H1 (cell line): ENCODE results near the gene BANF1. TPM values are rescaled to one million over a fixed set of nuclear protein-coding genes. Genes with fewer than 3 reads are reported as not detected.

Experiments used
- BACH1 ChIP-seq: IDR thresholded peaks from 2 replicates; pipeline ENCODE4 v1.6.1; 2012; ENCODE audit warnings: low read length, improper control_type of control experiment
- BCL11A ChIP-seq, 2 experiments: IDR thresholded peaks; one replicate each; pipeline ENCODE4 v1.6.1; 2011; ENCODE audit warnings: low read depth in 2 of 2, low read length in 2 of 2, mild to moderate bottlenecking in 2 of 2
- BRCA1 ChIP-seq: IDR thresholded peaks from 2 replicates; pipeline ENCODE4 v1.6.1; 2012; ENCODE audit warnings: low read depth, low read length, improper control_type of control experiment
- CBX8 ChIP-seq: fragments of 300-800, 300-1000 bp; sonication (generic); IDR thresholded peaks from 2 replicates; pipeline ENCODE4 v1.7.1; 2016; ENCODE audit warnings: low read depth, low read length, borderline replicate concordance
- CEBPB ChIP-seq: IDR thresholded peaks from 2 replicates; pipeline ENCODE4 v1.6.1; 2012; ENCODE audit warnings: low read depth, low read length
- CREB1 ChIP-seq: IDR thresholded peaks from 2 replicates; pipeline ENCODE4 v1.6.1; 2012; ENCODE audit warnings: inconsistent platforms
- CTBP2 ChIP-seq: IDR thresholded peaks from 2 replicates; pipeline ENCODE4 v1.7.0; 2011; ENCODE audit warnings: borderline replicate concordance, mild to moderate bottlenecking, moderate library complexity, mixed read lengths, low read length; ENCODE audit not compliant: insufficient read depth, insufficient read length
- EP300 ChIP-seq, 2 experiments: IDR thresholded peaks; 1 replicate in 1 of 2; 2 replicates in 1 of 2; pipeline ENCODE4 v1.6.1; 2011 to 2012; ENCODE audit warnings: low read depth in 2 of 2, low read length in 2 of 2, mild to moderate bottlenecking in 2 of 2, borderline replicate concordance in 1 of 2, inconsistent platforms in 1 of 2, moderate library complexity in 1 of 2
- GABPA ChIP-seq: IDR thresholded peaks from 2 replicates; pipeline ENCODE4 v1.6.1; 2011; ENCODE audit warnings: mild to moderate bottlenecking, low read length, moderate library complexity, borderline replicate concordance; ENCODE audit not compliant: insufficient read depth
- HDAC2 ChIP-seq, 2 experiments: fragments of 300-600 bp in 1 of 2; sonication (generic) in 1 of 2; IDR thresholded peaks; 2 replicates each; pipeline ENCODE4 v1.6.1; 2011 to 2012; ENCODE audit warnings: low read depth in 2 of 2, low read length in 2 of 2, mild to moderate bottlenecking in 2 of 2, moderate library complexity in 2 of 2, borderline replicate concordance in 1 of 2, inconsistent platforms in 1 of 2
- JUND ChIP-seq: IDR thresholded peaks from 2 replicates; pipeline ENCODE4 v1.6.1; 2011; ENCODE audit warnings: mild to moderate bottlenecking, improper control_type of control experiment, low read length
- KDM5A ChIP-seq: fragments of 200-600 bp; IDR thresholded peaks from 2 replicates; pipeline ENCODE4 v1.7.1; 2012; ENCODE audit warnings: mild to moderate bottlenecking, low read length, inconsistent platforms, mixed read lengths
- NRF1 ChIP-seq: IDR thresholded peaks from 2 replicates; pipeline ENCODE4 v1.6.1; 2011; ENCODE audit warnings: mild to moderate bottlenecking, low read depth, low read length, improper control_type of control experiment
- PHF8 ChIP-seq: fragments of 200-600 bp; sonication (generic); conservative IDR thresholded peaks from 2 replicates; pipeline ENCODE4 v1.7.1; 2012; ENCODE audit warnings: low read depth, mild to moderate bottlenecking, inconsistent platforms, low read length, moderate library complexity
- RAD21 ChIP-seq, 2 experiments: IDR thresholded peaks in 1 of 2; conservative IDR thresholded peaks in 1 of 2; 2 replicates each; pipeline ENCODE4 v1.6.1; 2011; ENCODE audit warnings: low read depth in 2 of 2, low read length in 2 of 2, improper control_type of control experiment in 1 of 2, inconsistent platforms in 1 of 2, mild to moderate bottlenecking in 1 of 2, moderate library complexity in 1 of 2
- RBBP5 ChIP-seq: IDR thresholded peaks from 2 replicates; pipeline ENCODE4 v1.7.1; 2012; ENCODE audit warnings: low read depth, mild to moderate bottlenecking, inconsistent platforms, low read length, moderate library complexity, borderline replicate concordance
- RNF2 ChIP-seq: fragments of 200-900, 300-1000 bp; sonication (generic); IDR thresholded peaks from 2 replicates; pipeline ENCODE4 v1.7.1; 2016; ENCODE audit warnings: borderline replicate concordance, low read depth, mild to moderate bottlenecking, antibody characterized with exemption, low read length; ENCODE audit not compliant: poor library complexity, severe bottlenecking; ENCODE audit errors: missing control alignments
- RXRA ChIP-seq: IDR thresholded peaks from 2 replicates; pipeline ENCODE4 v1.6.1; 2011; ENCODE audit warnings: low read depth, mild to moderate bottlenecking, low read length, moderate library complexity; ENCODE audit not compliant: insufficient read depth
- SP1 ChIP-seq: IDR thresholded peaks from 2 replicates; pipeline ENCODE4 v1.6.1; 2011; ENCODE audit warnings: low read depth, low read length
- SP2 ChIP-seq: IDR thresholded peaks from 2 replicates; pipeline ENCODE4 v1.6.1; 2012; ENCODE audit warnings: mild to moderate bottlenecking, low read length, inconsistent platforms
- SP4 ChIP-seq: IDR thresholded peaks from 2 replicates; pipeline ENCODE4 v1.6.1; 2012; ENCODE audit warnings: low read length, inconsistent platforms
- TAF7 ChIP-seq: optimal IDR thresholded peaks from 2 replicates; pipeline ENCODE3; 2011; ENCODE audit warnings: low read depth, mild to moderate bottlenecking, inconsistent platforms, low read length, moderate library complexity, borderline replicate concordance
- TEAD4 ChIP-seq: IDR thresholded peaks from 2 replicates; pipeline ENCODE4 v1.6.1; 2012; ENCODE audit warnings: low read depth, low read length, inconsistent platforms, mixed read lengths
- polyA plus RNA-seq, 7 experiments: library from polyadenylated mRNA; depleted of rRNA in 3 of 7; stranded (reverse) in 5 of 7; unstranded in 2 of 7; fragments of >200 nt in 5 of 7; fragments of 200-250 nt in 2 of 7; gene quantifications; 1 replicate in 5 of 7; 2 replicates in 1 of 7; 4 replicates in 1 of 7; pipeline versions ENCODE4 v1.2.1 to v1.2.3, GENCODE V29; 2011 to 2013; ENCODE audit warnings: missing spikeins in 2 of 7, mixed read lengths in 2 of 7
- total RNA-seq: library from RNA; stranded (reverse); fragmentation: NEBNext Ultra II Directional; extraction: Animal tissue kit (Norgen Biotek cat#: 25700); gene quantifications from 2 replicates; pipeline ENCODE4 v1.2.1, GENCODE V29; 2021

BANF1 gene
- total and polyA plus RNA-seq, 2 of the 8 experiments (the other 6 are each of a cell fraction or from before 2014, with no cell fraction given): 330 to 467 TPM

DNA sequence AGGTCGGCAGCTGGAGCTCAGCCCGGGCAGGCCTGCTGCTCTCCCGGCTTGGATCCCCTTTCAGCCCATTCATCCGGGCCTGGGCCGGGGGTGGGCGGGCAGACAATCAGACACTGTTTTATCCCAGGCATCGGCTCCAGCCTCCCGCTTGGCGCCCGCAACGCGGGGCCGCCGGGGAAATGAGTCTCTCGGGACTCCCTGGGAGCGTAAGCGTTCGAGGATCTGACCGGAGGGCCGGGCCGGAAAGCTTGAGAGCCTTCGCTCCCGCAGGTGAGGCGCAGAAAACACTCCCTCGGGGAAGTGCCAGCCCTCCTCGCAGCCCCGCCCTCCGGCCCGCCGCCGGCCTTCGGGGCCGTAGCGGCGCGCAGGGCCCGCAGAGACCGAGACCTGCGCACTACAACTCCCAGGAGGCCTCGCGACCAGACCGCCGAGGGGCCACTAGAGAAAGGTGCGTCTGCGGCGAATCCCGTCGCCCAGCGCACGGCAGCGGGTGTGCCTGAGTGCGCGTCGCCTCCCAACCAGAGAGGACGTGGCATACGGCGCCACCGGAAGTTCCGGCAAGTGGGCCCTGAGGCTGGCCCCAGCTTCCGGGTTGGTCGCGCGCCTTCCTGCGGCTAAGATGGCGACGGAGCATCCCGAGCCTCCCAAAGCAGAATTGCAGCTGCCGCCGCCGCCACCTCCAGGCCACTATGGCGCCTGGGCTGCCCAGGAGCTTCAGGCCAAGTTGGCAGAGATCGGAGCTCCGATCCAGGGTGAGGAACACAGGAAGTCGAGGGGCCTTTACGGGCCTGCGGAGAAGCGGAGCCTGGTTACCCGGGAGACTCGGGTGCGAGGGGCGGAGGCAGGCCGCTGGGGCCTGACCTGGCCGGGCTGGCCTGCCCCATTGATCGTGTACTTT lies 49.7 kb downstream of the BANF1 start, which contains the start of gene SF3B2 (continued):
- TF ChIP-seq HDAC2 (IDR thresholded peaks at IDR 0.05; ENCODE audit: borderline replicate concordance in 1 of 2, low read depth in 2 of 2, low read length in 2 of 2) (0 out of 4 replicates have a peak, but pooled peaks of 1 of the 2 experiments have one; percentile 78), KDM5A (peak; percentile 95), RXRA (no peak), JUND (peak; percentile 38; the same call in 1 of the 2 replicates), CBX8 (no peak), GABPA (peak; percentile 96), CEBPB (no peak), TAF7 (peak; percentile 74), RBBP5 (peak; percentile 86), CREB1 (peak; percentile 95), PHF8 (peak; percentile 95), RNF2 (no peak), TEAD4 (no peak; the same call in 1 of the 2 replicates), SP4 (no peak), SP2 (no peak), RAD21 (IDR thresholded peaks at IDR 0.05 in 1 of 2, conservative IDR thresholded peaks at IDR 0.05 in 1 of 2; ENCODE audit: low read depth in 2 of 2, low read length in 2 of 2) (no peak), CTBP2 (no peak), BRCA1 (no peak), BACH1 (0 out of 2 replicates have a peak, but pooled peaks have one; percentile 27), NRF1 (peak; percentile 43), SP1 (peak; percentile 18; the same call in 1 of the 2 replicates), EP300 (IDR thresholded peaks at IDR 0.05; ENCODE audit: borderline replicate concordance in 1 of 2, low read depth in 2 of 2, low read length in 2 of 2) (peak in 1 of 2 experiments; percentile 33; a peak in 1 of 3 replicates), BCL11A (IDR thresholded peaks at IDR 0.05; ENCODE audit: low read depth in 2 of 2, low read length in 2 of 2) (no peak)
